Esophagus (tissue), 2 donors: ENCODE data around the gene SIPA1L3. TPM values are rescaled to one million over a fixed set of nuclear protein-coding genes. Genes with fewer than 3 reads are reported as not detected.

Experiments used
- H3K27ac ChIP-seq, 2 donors: one replicate each; pipeline ENCODE4 v1.5.1; 2013; ENCODE audit warnings: low read depth in 2 of 2, mild to moderate bottlenecking in 2 of 2, inconsistent platforms in 1 of 2, low read length in 1 of 2, moderate library complexity in 1 of 2
- H3K27me3 ChIP-seq, 2 donors: one replicate each; pipeline ENCODE4 v1.6.1; 2013; ENCODE audit warnings: low read length in 2 of 2, control low read depth in 1 of 2, mild to moderate bottlenecking in 1 of 2; ENCODE audit not compliant: insufficient read depth in 2 of 2, control insufficient read depth in 1 of 2
- H3K36me3 ChIP-seq, 2 donors: one replicate each; pipeline ENCODE4 v1.6.1; 2013; ENCODE audit warnings: low read length in 1 of 2; ENCODE audit not compliant: control insufficient read depth in 2 of 2, insufficient read depth in 2 of 2
- H3K4me1 ChIP-seq, 2 donors: one replicate each; pipeline ENCODE4 v1.6.1; 2013; ENCODE audit warnings: low read length in 1 of 2; ENCODE audit not compliant: control insufficient read depth in 2 of 2, insufficient read depth in 2 of 2
- H3K4me3 ChIP-seq, 2 donors: one replicate each; pipeline ENCODE4 v1.5.1; 2013; ENCODE audit warnings: low read length in 2 of 2, mild to moderate bottlenecking in 2 of 2, low read depth in 1 of 2, moderate library complexity in 1 of 2
- H3K9me3 ChIP-seq, 2 donors: one replicate each; pipeline ENCODE4 v1.6.1; 2013; ENCODE audit warnings: mild to moderate bottlenecking in 2 of 2, low read depth in 1 of 2, low read length in 1 of 2, moderate library complexity in 1 of 2; ENCODE audit not compliant: control insufficient read depth in 2 of 2, insufficient read depth in 1 of 2
- WGBS, 2 donors: extraction: QIAGEN DNeasy Blood & Tissue Kit; methylation state at CpG; one replicate each; pipeline ENCODE4 v1.1.7; 2013; 5-methylcytosine and 5-hydroxymethylcytosine counted together
- polyA plus RNA-seq, 2 donors: library from polyadenylated mRNA; stranded (reverse); fragments of 200-250 nt; gene quantifications; one replicate each; pipeline ENCODE4 v1.2.3, GENCODE V29; 2013
- donor health status: healthy with polysubstance abuse.
- donor health status: Bipolar disorder and iron deficiency.

SIPA1L3 gene
- polyA plus RNA-seq, 2 donors, result 4.1 to 11.0 TPM

- Histone ChIP-seq H3K4me3 (no peak overlapping the region), H3K9me3 (peaks cover 0 to 6% of the 10 kb centered on the region in 2 donors), H3K27me3 (no peaks in the 10 kb centered on the region), H3K4me1 (no peaks in the 10 kb centered on the region), H3K36me3 (peaks cover 13 to 20% of the 10 kb centered on the region in 2 donors), H3K27ac (no peak overlapping the region)
- WGBS, 2 donors, result 61 to 72% methylated on average over 4 of the region's 4 CpGs
These were observed 208.3 kb downstream of the SIPA1L3 start for GRCh38 chr19:38115271-38115802.

- no peaks in the 10 kb centered on the region for H3K4me1 ChIP-seq
- no peaks in the 10 kb centered on the region for H3K27me3 ChIP-seq
- no peak overlapping the region for H3K27ac ChIP-seq
- 87 to 93% methylated on average over 9 of the region's 9 CpGs for WGBS, 2 donors
- no peak overlapping the region for H3K4me3 ChIP-seq
- peaks cover 8% of the 10 kb centered on the region in 2 donors for H3K36me3 ChIP-seq
- H3K9me3 ChIP-seq, result peaks cover 0 to 6% of the 10 kb centered on the region in 2 donors
These were observed 211.2 kb downstream of the SIPA1L3 start for GRCh38 chr19:38118176-38118575.

- H3K9me3 ChIP-seq, result peaks cover 0 to 6% of the 10 kb centered on the region in 2 donors
- H3K4me1 ChIP-seq, result no peaks in the 10 kb centered on the region
- peaks cover 8% of the 10 kb centered on the region in 2 donors for H3K36me3 ChIP-seq
- H3K27me3 ChIP-seq, result no peaks in the 10 kb centered on the region
- H3K4me3 ChIP-seq, result no peak overlapping the region
- WGBS, 2 donors, result 94 to 95% methylated on average over 4 of the region's 4 CpGs
- no peak overlapping the region for H3K27ac ChIP-seq
These were observed 213.5 kb downstream of the SIPA1L3 start for GRCh38 chr19:38120471-38121025.

- H3K4me1 ChIP-seq, result no peaks in the 10 kb centered on the region
- peaks cover 0 to 6% of the 10 kb centered on the region in 2 donors for H3K9me3 ChIP-seq
- WGBS, 2 donors, result 95 to 97% methylated on average over 24 of the region's 24 CpGs
- H3K27me3 ChIP-seq, result no peaks in the 10 kb centered on the region
- peaks cover 8% of the 10 kb centered on the region in 2 donors for H3K36me3 ChIP-seq
- H3K4me3 ChIP-seq, result no peak overlapping the region
- H3K27ac ChIP-seq, result no peak overlapping the region
These were observed 215.5 kb downstream of the SIPA1L3 start for GRCh38 chr19:38122402-38123093.

GRCh38 chr19:38125238-38125637 lies 218.2 kb downstream of the SIPA1L3 start:
- 93 to 95% methylated on average over 9 of the region's 9 CpGs for WGBS, 2 donors
- H3K9me3 ChIP-seq, result peaks cover 0 to 4% of the 10 kb centered on the region in 2 donors
- no peaks in the 10 kb centered on the region for H3K27me3 ChIP-seq
- H3K36me3 ChIP-seq, result no peaks in the 10 kb centered on the region
- H3K27ac ChIP-seq, result no peak overlapping the region
- H3K4me3 ChIP-seq, result no peak overlapping the region
- no peaks in the 10 kb centered on the region for H3K4me1 ChIP-seq

GRCh38 chr19:38130399-38130798 lies 223.4 kb downstream of the SIPA1L3 start:
- no peak overlapping the region for H3K27ac ChIP-seq
- H3K4me3 ChIP-seq, result no peak overlapping the region
- H3K9me3 ChIP-seq, result no peaks in the 10 kb centered on the region
- no peaks in the 10 kb centered on the region for H3K27me3 ChIP-seq
- 96 to 97% methylated on average over 25 of the region's 25 CpGs for WGBS, 2 donors
- peaks cover 0 to 3% of the 10 kb centered on the region in 2 donors for H3K4me1 ChIP-seq
- H3K36me3 ChIP-seq, result peaks cover 0 to 6% of the 10 kb centered on the region in 2 donors

- WGBS, 2 donors, result 94% methylated on average over 6 of the region's 6 CpGs
- no peak overlapping the region for H3K4me3 ChIP-seq
These were observed 225.8 kb downstream of the SIPA1L3 start for GRCh38 chr19:38132781-38133180.

GRCh38 chr19:38133319-38133718 lies 226.3 kb downstream of the SIPA1L3 start:
- no peaks in the 10 kb centered on the region for H3K27me3 ChIP-seq
- 85 to 86% methylated on average over 3 of the region's 3 CpGs for WGBS, 2 donors
- no peaks in the 10 kb centered on the region for H3K9me3 ChIP-seq
- H3K27ac ChIP-seq, result no peak overlapping the region
- H3K36me3 ChIP-seq, result peaks cover 0 to 8% of the 10 kb centered on the region in 2 donors
- peaks cover 0 to 6% of the 10 kb centered on the region in 2 donors for H3K4me1 ChIP-seq
- H3K4me3 ChIP-seq, result no peak overlapping the region

More at GRCh38 chr19:38132781-38133180, 225.8 kb downstream of the SIPA1L3 start:
- Histone ChIP-seq H3K4me1 (peaks cover 0 to 6% of the 10 kb centered on the region in 2 donors), H3K27ac (no peak overlapping the region), H3K27me3 (no peaks in the 10 kb centered on the region), H3K9me3 (no peaks in the 10 kb centered on the region), H3K36me3 (peaks cover 0 to 6% of the 10 kb centered on the region in 2 donors)

GRCh38 chr19:38134540-38135149 lies 227.6 kb downstream of the SIPA1L3 start:
- H3K27ac ChIP-seq, result peak overlapping the region; percentile 75 to 91
- H3K9me3 ChIP-seq, result no peaks in the 10 kb centered on the region
- H3K36me3 ChIP-seq, result peaks cover 0 to 9% of the 10 kb centered on the region in 2 donors
- WGBS, 2 donors, result 64 to 67% methylated on average over 14 of the region's 14 CpGs
- H3K27me3 ChIP-seq, result no peaks in the 10 kb centered on the region
- H3K4me1 ChIP-seq, result peaks cover 0 to 6% of the 10 kb centered on the region in 2 donors
- H3K4me3 ChIP-seq, result no peak overlapping the region
